Endothelial cell of umbilical vein (primary cell): ENCODE measurements around the gene PHC2.
"Not testable (repeated sequence)": the region's sequence is repeated elsewhere in the genome, so short reads cannot be mapped to it uniquely, and the experiment has no call there.

ENCODE experiments used
- CTCF ChIP-seq, 2 donors: IDR thresholded peaks; 1 replicate in 1 of 2; 2 replicates in 1 of 2; pipeline ENCODE4 v1.5.1; 2011; ENCODE audit warnings: low read length in 2 of 2, mild to moderate bottlenecking in 2 of 2, moderate library complexity in 2 of 2, control low read depth in 1 of 2, inconsistent platforms in 1 of 2, low read depth in 1 of 2; ENCODE audit not compliant: insufficient read depth in 1 of 2; ENCODE audit errors: extremely low read depth in 1 of 2
- MAX ChIP-seq: IDR thresholded peaks from 2 replicates; pipeline ENCODE4 v1.6.1; 2011; ENCODE audit not compliant: insufficient read depth, insufficient read length

GRCh38 chr1:33290615-33291014, 140.3 kb downstream of the PHC2 start:
- TF ChIP-seq CTCF (IDR thresholded peaks at IDR 0.05; ENCODE audit: extremely low read depth in 1 of 2, insufficient read depth in 1 of 2, low read depth in 1 of 2, low read length in 2 of 2); MAX: not testable (repeated sequence)
